ENCODE results near the gene TSHZ1.

GRCh38 chr18:75209951-75210258, 692 bp upstream of the TSHZ1 start:
- TF ChIP-seq CTCF (IDR thresholded peaks at IDR 0.05; ENCODE audit: low read depth, low read length) (no peak), POLR2A (IDR thresholded peaks at IDR 0.05; ENCODE audit: extremely low read depth, insufficient read length) (no peak)
